Chondrocyte (in vitro differentiated cells): Measurements from ENCODE around the gene CHRNA1. TPM values are rescaled to one million over a fixed set of nuclear protein-coding genes. Genes with fewer than 3 reads are reported as not detected.

Experiments
- DNase-seq: peaks from one replicate; pipeline ENCODE4 v3.0.0; 2021; ENCODE audit warnings: mixed read lengths, low spot score
- H3K27ac Mint-ChIP-seq: one replicate; pipeline ENCODE4 v1.8.0; 2021; ENCODE audit warnings: mild to moderate bottlenecking, moderate library complexity, mixed read lengths; ENCODE audit not compliant: unreplicated experiment
- H3K27me3 Mint-ChIP-seq: 2 replicates; pipeline ENCODE4 v1.8.0; 2021; ENCODE audit warnings: low read depth, mixed read lengths
- H3K36me3 Mint-ChIP-seq: 2 replicates; pipeline ENCODE4 v1.8.0; 2021; ENCODE audit warnings: low read depth, mixed read lengths
- H3K4me1 Mint-ChIP-seq: 2 replicates; pipeline ENCODE4 v1.8.0; 2021; ENCODE audit warnings: low read depth, mild to moderate bottlenecking, mixed read lengths
- H3K4me3 Mint-ChIP-seq: one replicate; pipeline ENCODE4 v1.8.0; 2021; ENCODE audit warnings: mild to moderate bottlenecking, moderate library complexity, mixed read lengths; ENCODE audit not compliant: unreplicated experiment
- H3K9me3 Mint-ChIP-seq: 2 replicates; pipeline ENCODE4 v1.8.0; 2021; ENCODE audit warnings: low read depth, mixed read lengths
- CTCF ChIP-seq: fragments of 200-600 bp; sonication (generic); IDR thresholded peaks from 2 replicates; pipeline ENCODE4 v1.5.0; 2021; ENCODE audit warnings: antibody characterized with exemption, mild to moderate bottlenecking, moderate library complexity
- total RNA-seq: library from RNA; stranded (reverse); gene quantifications from 3 replicates; pipeline ENCODE4 v1.2.1, GENCODE V29; 2021

The CHRNA1 gene
- total RNA-seq, 1 donor from 2014 or later: 0.30 TPM

GRCh38 chr2:174800436-174801205, 36.3 kb upstream of the CHRNA1 start:
- peaks cover 12% of the 10 kb centered on the region for H3K36me3 Mint-ChIP-seq
- H3K27ac Mint-ChIP-seq: no peak overlapping the region
- peaks cover 29% of the 10 kb centered on the region for H3K4me1 Mint-ChIP-seq
- TF ChIP-seq CTCF: no peak
- H3K27me3 Mint-ChIP-seq: no peaks in the 10 kb centered on the region
- no peaks in the 10 kb centered on the region for H3K9me3 Mint-ChIP-seq
- H3K4me3 Mint-ChIP-seq: no peak overlapping the region
- no peak for DNase-seq

GRCh38 chr2:174798801-174799200, 34.5 kb upstream of the CHRNA1 start:
- Mint-ChIP-seq H3K4me1 (peaks cover 40% of the 10 kb centered on the region), H3K27me3 (no peaks in the 10 kb centered on the region), H3K9me3 (no peaks in the 10 kb centered on the region), H3K27ac (no peak overlapping the region), H3K4me3 (no peak overlapping the region), H3K36me3 (peaks cover 6% of the 10 kb centered on the region)
- no peak for TF ChIP-seq CTCF
- DNase-seq: no peak

- no peaks in the 10 kb centered on the region for H3K27me3 Mint-ChIP-seq
- peaks cover 5% of the 10 kb centered on the region for H3K36me3 Mint-ChIP-seq
- no peak for TF ChIP-seq CTCF
- peaks cover 40% of the 10 kb centered on the region for H3K4me1 Mint-ChIP-seq
- no peaks in the 10 kb centered on the region for H3K9me3 Mint-ChIP-seq
- peak overlapping the region; percentile 72 for H3K27ac Mint-ChIP-seq
- no peak for DNase-seq
- no peak overlapping the region for H3K4me3 Mint-ChIP-seq
Observed at GRCh38 chr2:174797781-174798276, 33.6 kb upstream of the CHRNA1 start.

GRCh38 chr2:174796319-174796771, 32.1 kb upstream of the CHRNA1 start:
- Mint-ChIP-seq H3K36me3 (peaks cover 5% of the 10 kb centered on the region), H3K27me3 (no peaks in the 10 kb centered on the region), H3K27ac (no peak overlapping the region), H3K4me1 (peaks cover 40% of the 10 kb centered on the region), H3K4me3 (no peak overlapping the region), H3K9me3 (no peaks in the 10 kb centered on the region)
- no peak for DNase-seq
- no peak for TF ChIP-seq CTCF

- TF ChIP-seq CTCF: no peak
- H3K9me3 Mint-ChIP-seq: no peaks in the 10 kb centered on the region
- peaks cover 40% of the 10 kb centered on the region for H3K4me1 Mint-ChIP-seq
- H3K27me3 Mint-ChIP-seq: no peaks in the 10 kb centered on the region
- no peak for DNase-seq
- no peak overlapping the region for H3K27ac Mint-ChIP-seq
- H3K36me3 Mint-ChIP-seq: no peaks in the 10 kb centered on the region
- no peak overlapping the region for H3K4me3 Mint-ChIP-seq
Observed at GRCh38 chr2:174794851-174795374, 30.6 kb upstream of the CHRNA1 start.
